Tibial artery (tissue), 4 donors: ENCODE results near the gene BAHCC1.

ENCODE experiments used
- DNase-seq, 2 donors: peaks; one replicate each; pipeline ENCODE4 v3.0.0-alpha.2; 2019
- H3K27ac ChIP-seq, 2 donors: fragments of 200-600 bp; sonication (generic) in 1 of 2; 1 replicate in 1 of 2; 2 replicates in 1 of 2; pipeline ENCODE4 v1.5.1; 2018 to 2019; ENCODE audit warnings: mild to moderate bottlenecking in 1 of 2
- H3K27me3 ChIP-seq, 2 donors: fragments of 200-600 bp; sonication (generic) in 1 of 2; one replicate each; pipeline versions ENCODE4 v1.5.1 to v1.6.0; 2016 to 2019
- H3K36me3 ChIP-seq, 3 donors: fragments of 200-600 bp; sonication (generic) in 2 of 3; one replicate each; pipeline ENCODE4 v1.5.1; 2016 to 2019; ENCODE audit warnings: mild to moderate bottlenecking in 2 of 3
- H3K4me1 ChIP-seq, 4 donors: fragments of 200-600 bp; sonication (generic) in 2 of 4; 1 replicate in 3 of 4; 2 replicates in 1 of 4; pipeline ENCODE4 v1.5.1; 2016 to 2019
- H3K4me3 ChIP-seq, 2 donors: fragments of 200-600 bp; sonication (generic) in 1 of 2; 1 replicate in 1 of 2; 2 replicates in 1 of 2; pipeline ENCODE4 v1.5.1; 2018 to 2019; ENCODE audit warnings: mild to moderate bottlenecking in 2 of 2
- H3K9me3 ChIP-seq, 3 donors: fragments of 200-600 bp; sonication (generic) in 1 of 3; one replicate each; pipeline ENCODE4 v1.5.1; 2016 to 2019
- CTCF ChIP-seq, 2 experiments: fragments of 200-600 bp in 1 of 2; fragments of 450-650 bp in 1 of 2; IDR thresholded peaks; one replicate each; pipeline ENCODE4 v1.5.1; 2017 to 2019; ENCODE audit warnings: antibody characterized with exemption in 2 of 2, mild to moderate bottlenecking in 1 of 2, moderate library complexity in 1 of 2
- intact Hi-C: fragments of 100-400 bp; cut with DNase I; formaldehyde crosslinking; loops from one replicate; pipeline ENCODE4 v1.15.0; 2023; ENCODE audit warnings: low total_unique reads

The BAHCC1 gene

GRCh38 chr17:81380131-81380530 lies 15.1 kb upstream of the BAHCC1 start:
- no peak overlapping the region for H3K27ac ChIP-seq
- no peaks in the 10 kb centered on the region for H3K4me1 ChIP-seq
- intact Hi-C loops: no loop called here
- no peak for DNase-seq
- no peaks in the 10 kb centered on the region for H3K36me3 ChIP-seq
- H3K9me3 ChIP-seq: peaks cover 0 to 2% (median 0%) of the 10 kb centered on the region in 3 donors
- H3K4me3 ChIP-seq: no peak overlapping the region
- H3K27me3 ChIP-seq: peaks cover 0 to 17% of the 10 kb centered on the region in 2 donors
- no peak for TF ChIP-seq CTCF (IDR thresholded peaks at IDR 0.05)

- Histone ChIP-seq H3K27me3 (peaks cover 0 to 17% of the 10 kb centered on the region in 2 donors), H3K9me3 (no peaks in the 10 kb centered on the region), H3K36me3 (no peaks in the 10 kb centered on the region), H3K27ac (no peak overlapping the region), H3K4me1 (peaks cover 0 to 4% (median under 1%) of the 10 kb centered on the region in 4 donors), H3K4me3 (no peak overlapping the region)
- intact Hi-C loops: no loop called here
- no peak for DNase-seq
- no peak for TF ChIP-seq CTCF (IDR thresholded peaks at IDR 0.05)
These were observed 14.4 kb upstream of the BAHCC1 start for GRCh38 chr17:81380666-81381518.

- intact Hi-C loops: no loop called here
- H3K9me3 ChIP-seq: no peaks in the 10 kb centered on the region
- H3K36me3 ChIP-seq: no peaks in the 10 kb centered on the region
- no peak for TF ChIP-seq CTCF (IDR thresholded peaks at IDR 0.05)
- DNase-seq: no peak
- H3K4me3 ChIP-seq: no peak overlapping the region
- H3K27ac ChIP-seq: no peak overlapping the region
- H3K4me1 ChIP-seq: peaks cover 0 to 14% (median 7%) of the 10 kb centered on the region in 4 donors
- H3K27me3 ChIP-seq: peaks cover 0 to 17% of the 10 kb centered on the region in 2 donors
These were observed 13.4 kb upstream of the BAHCC1 start for GRCh38 chr17:81381632-81382577.

GRCh38 chr17:81382851-81383250 lies 12.4 kb upstream of the BAHCC1 start:
- H3K4me1 ChIP-seq: peaks cover 0 to 18% (median 10%) of the 10 kb centered on the region in 4 donors
- no peak overlapping the region for H3K4me3 ChIP-seq
- TF ChIP-seq CTCF (IDR thresholded peaks at IDR 0.05): no peak
- no peak overlapping the region for H3K27ac ChIP-seq
- H3K27me3 ChIP-seq: peaks cover 0 to 17% of the 10 kb centered on the region in 2 donors
- intact Hi-C loops: no loop called here
- no peak for DNase-seq
- no peaks in the 10 kb centered on the region for H3K36me3 ChIP-seq
- H3K9me3 ChIP-seq: no peaks in the 10 kb centered on the region

GRCh38 chr17:81383504-81384421 lies 11.5 kb upstream of the BAHCC1 start:
- no peak for TF ChIP-seq CTCF (IDR thresholded peaks at IDR 0.05)
- Histone ChIP-seq H3K9me3 (no peaks in the 10 kb centered on the region), H3K36me3 (no peaks in the 10 kb centered on the region), H3K27ac (no peak overlapping the region), H3K4me1 (peaks cover 0 to 27% (median 19%) of the 10 kb centered on the region in 4 donors), H3K27me3 (peaks cover 0 to 17% of the 10 kb centered on the region in 2 donors), H3K4me3 (no peak overlapping the region)
- intact Hi-C loops: no loop called here
- no peak for DNase-seq
